ENCODE measurements around the gene GSK3B. TPM values are rescaled to one million over a fixed set of nuclear protein-coding genes. Genes with fewer than 3 reads are reported as not detected.

The GSK3B gene
- total and polyA plus RNA-seq, 10 of the 15 experiments (the other 5 are each of a cell fraction or from before 2014, with no cell fraction given) = 8.5 to 49.8 (median 25.5) TPM

DNA sequence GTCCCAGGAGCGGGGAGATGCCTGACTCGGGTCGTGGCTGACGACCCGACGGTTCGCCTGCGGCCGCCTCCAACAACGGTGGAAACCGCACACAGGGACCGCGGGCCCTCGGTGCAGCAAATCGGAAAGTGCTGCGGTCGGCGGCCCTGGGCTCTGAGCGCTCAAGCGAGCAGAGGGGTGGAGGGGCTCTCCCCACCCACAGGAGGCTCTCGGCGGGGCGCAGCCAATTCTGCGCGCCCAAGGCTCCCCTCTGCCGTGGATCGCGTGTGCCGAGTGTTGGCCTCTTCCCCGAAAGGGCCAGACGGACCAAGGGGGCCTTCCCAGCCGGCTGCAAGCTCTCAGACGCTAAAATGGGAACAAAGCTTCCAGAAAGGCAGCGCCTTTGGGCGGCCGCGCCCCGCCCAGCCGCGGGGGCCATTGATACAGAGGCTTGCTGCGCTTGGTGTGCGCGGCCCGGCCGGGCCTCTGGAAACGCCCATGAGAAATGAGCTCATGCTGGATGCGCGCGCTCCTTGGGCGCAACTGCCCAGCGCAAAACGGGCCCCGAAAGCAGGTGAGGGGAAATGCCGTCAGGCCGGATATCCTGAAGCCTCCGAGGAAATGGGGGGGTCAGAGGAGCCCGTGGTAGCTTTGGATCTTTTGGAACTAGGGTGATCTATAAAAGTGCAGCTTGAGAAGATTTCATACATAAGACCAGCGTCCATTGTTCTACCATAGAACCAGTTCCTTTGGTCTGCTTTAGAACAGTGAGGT lies 1.2 kb upstream of the GSK3B start (continued):
- TF ChIP-seq FOXK2 (IDR thresholded peaks at IDR 0.05) (no peak), EED (IDR thresholded peaks at IDR 0.05; ENCODE audit: low read depth) (peak; percentile 82), BHLHE40 (IDR thresholded peaks at IDR 0.05; ENCODE audit: borderline replicate concordance in 1 of 2, low read depth in 2 of 2, low read length in 1 of 2) (peak; percentile 8 to 80; a peak in 2 of 4 replicates), GATAD2B (conservative IDR thresholded peaks at IDR 0.05; ENCODE audit: low read depth) (peak; percentile 92), ATF7 (IDR thresholded peaks at IDR 0.05; ENCODE audit: low read depth) (peak; percentile 95), RAD21 (IDR thresholded peaks at IDR 0.05; ENCODE audit: insufficient read depth, low read depth, low read length) (no peak), NR2C1 (IDR thresholded peaks at IDR 0.05) (no peak), SREBF1 (IDR thresholded peaks at IDR 0.05; ENCODE audit: low read length) (no peak), TCF12 (IDR thresholded peaks at IDR 0.05; ENCODE audit: low read depth, low read length) (peak; percentile 66; the same call in 1 of the 2 replicates), LARP7 (IDR thresholded peaks at IDR 0.05) (peak; percentile 97), NFYB (IDR thresholded peaks at IDR 0.05; ENCODE audit: insufficient read depth, low read depth, low read length) (peak; percentile 32; the same call in 1 of the 2 replicates), STAT3 (IDR thresholded peaks at IDR 0.05; ENCODE audit: low read depth, low read length) (no peak), RELA (IDR thresholded peaks at IDR 0.05; ENCODE audit: borderline replicate concordance, partially characterized antibody) (peak; percentile 83), ELK1 (IDR thresholded peaks at IDR 0.05; ENCODE audit: low read depth, low read length) (peak; percentile 41; the same call in 1 of the 2 replicates), BCL11A (IDR thresholded peaks at IDR 0.05; ENCODE audit: low read depth, low read length) (peak; percentile 62), POLR2AphosphoS5 (IDR thresholded peaks at IDR 0.05; ENCODE audit: low read length) (peak; percentile 93), SMAD5 (IDR thresholded peaks at IDR 0.05; ENCODE audit: low read depth) (peak; percentile 77), TCF7 (IDR thresholded peaks at IDR 0.05; ENCODE audit: borderline replicate concordance) (peak; percentile 4; the same call in 1 of the 2 replicates), RB1 (IDR thresholded peaks at IDR 0.05; ENCODE audit: borderline replicate concordance) (peak; percentile 94; the same call in 1 of the 2 replicates)
- TF ChIP-seq, protein P1, sequence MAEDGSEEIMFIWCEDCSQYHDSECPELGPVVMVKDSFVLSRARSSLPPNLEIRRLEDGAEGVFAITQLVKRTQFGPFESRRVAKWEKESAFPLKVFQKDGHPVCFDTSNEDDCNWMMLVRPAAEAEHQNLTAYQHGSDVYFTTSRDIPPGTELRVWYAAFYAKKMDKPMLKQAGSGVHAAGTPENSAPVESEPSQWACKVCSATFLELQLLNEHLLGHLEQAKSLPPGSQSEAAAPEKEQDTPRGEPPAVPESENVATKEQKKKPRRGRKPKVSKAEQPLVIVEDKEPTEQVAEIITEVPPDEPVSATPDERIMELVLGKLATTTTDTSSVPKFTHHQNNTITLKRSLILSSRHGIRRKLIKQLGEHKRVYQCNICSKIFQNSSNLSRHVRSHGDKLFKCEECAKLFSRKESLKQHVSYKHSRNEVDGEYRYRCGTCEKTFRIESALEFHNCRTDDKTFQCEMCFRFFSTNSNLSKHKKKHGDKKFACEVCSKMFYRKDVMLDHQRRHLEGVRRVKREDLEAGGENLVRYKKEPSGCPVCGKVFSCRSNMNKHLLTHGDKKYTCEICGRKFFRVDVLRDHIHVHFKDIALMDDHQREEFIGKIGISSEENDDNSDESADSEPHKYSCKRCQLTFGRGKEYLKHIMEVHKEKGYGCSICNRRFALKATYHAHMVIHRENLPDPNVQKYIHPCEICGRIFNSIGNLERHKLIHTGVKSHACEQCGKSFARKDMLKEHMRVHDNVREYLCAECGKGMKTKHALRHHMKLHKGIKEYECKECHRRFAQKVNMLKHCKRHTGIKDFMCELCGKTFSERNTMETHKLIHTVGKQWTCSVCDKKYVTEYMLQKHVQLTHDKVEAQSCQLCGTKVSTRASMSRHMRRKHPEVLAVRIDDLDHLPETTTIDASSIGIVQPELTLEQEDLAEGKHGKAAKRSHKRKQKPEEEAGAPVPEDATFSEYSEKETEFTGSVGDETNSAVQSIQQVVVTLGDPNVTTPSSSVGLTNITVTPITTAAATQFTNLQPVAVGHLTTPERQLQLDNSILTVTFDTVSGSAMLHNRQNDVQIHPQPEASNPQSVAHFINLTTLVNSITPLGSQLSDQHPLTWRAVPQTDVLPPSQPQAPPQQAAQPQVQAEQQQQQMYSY (CRISPR knock-in tag; IDR thresholded peaks at IDR 0.05) = no peak
- TF ChIP-seq, protein P2, sequence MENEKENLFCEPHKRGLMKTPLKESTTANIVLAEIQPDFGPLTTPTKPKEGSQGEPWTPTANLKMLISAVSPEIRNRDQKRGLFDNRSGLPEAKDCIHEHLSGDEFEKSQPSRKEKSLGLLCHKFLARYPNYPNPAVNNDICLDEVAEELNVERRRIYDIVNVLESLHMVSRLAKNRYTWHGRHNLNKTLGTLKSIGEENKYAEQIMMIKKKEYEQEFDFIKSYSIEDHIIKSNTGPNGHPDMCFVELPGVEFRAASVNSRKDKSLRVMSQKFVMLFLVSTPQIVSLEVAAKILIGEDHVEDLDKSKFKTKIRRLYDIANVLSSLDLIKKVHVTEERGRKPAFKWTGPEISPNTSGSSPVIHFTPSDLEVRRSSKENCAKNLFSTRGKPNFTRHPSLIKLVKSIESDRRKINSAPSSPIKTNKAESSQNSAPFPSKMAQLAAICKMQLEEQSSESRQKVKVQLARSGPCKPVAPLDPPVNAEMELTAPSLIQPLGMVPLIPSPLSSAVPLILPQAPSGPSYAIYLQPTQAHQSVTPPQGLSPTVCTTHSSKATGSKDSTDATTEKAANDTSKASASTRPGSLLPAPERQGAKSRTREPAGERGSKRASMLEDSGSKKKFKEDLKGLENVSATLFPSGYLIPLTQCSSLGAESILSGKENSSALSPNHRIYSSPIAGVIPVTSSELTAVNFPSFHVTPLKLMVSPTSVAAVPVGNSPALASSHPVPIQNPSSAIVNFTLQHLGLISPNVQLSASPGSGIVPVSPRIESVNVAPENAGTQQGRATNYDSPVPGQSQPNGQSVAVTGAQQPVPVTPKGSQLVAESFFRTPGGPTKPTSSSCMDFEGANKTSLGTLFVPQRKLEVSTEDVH (IDR thresholded peaks at IDR 0.05; ENCODE audit: low read depth, partially characterized antibody) = peak; percentile 27
- TF ChIP-seq, protein P3, sequence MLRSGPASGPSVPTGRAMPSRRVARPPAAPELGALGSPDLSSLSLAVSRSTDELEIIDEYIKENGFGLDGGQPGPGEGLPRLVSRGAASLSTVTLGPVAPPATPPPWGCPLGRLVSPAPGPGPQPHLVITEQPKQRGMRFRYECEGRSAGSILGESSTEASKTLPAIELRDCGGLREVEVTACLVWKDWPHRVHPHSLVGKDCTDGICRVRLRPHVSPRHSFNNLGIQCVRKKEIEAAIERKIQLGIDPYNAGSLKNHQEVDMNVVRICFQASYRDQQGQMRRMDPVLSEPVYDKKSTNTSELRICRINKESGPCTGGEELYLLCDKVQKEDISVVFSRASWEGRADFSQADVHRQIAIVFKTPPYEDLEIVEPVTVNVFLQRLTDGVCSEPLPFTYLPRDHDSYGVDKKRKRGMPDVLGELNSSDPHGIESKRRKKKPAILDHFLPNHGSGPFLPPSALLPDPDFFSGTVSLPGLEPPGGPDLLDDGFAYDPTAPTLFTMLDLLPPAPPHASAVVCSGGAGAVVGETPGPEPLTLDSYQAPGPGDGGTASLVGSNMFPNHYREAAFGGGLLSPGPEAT (IDR thresholded peaks at IDR 0.05; ENCODE audit: low read depth) = peak; percentile 69; the same call in 1 of the 2 replicates
